Mononuclear cell (primary cell): ENCODE results near the gene CNPY2. TPM values are rescaled to one million over a fixed set of nuclear protein-coding genes. Genes with fewer than 3 reads are reported as not detected.
A peak's percentile ranks its signal among the peaks of the same experiment; 100 is the strongest.
"Not testable (repeated sequence)": the region's sequence is repeated elsewhere in the genome, so short reads cannot be mapped to it uniquely, and the experiment has no call there.

Experiments
- H3K27me3 ChIP-seq: 2 replicates; pipeline ENCODE4 v1.6.0; 2011; ENCODE audit warnings: low read length, control low read depth; ENCODE audit not compliant: insufficient read depth
- H3K4me1 ChIP-seq: 2 replicates; pipeline ENCODE4 v1.5.1; 2011; ENCODE audit warnings: mild to moderate bottlenecking, low read length, control low read depth; ENCODE audit not compliant: insufficient read depth
- H3K4me3 ChIP-seq: 2 replicates; pipeline ENCODE4 v1.5.1; 2011; ENCODE audit warnings: mild to moderate bottlenecking, low read length, moderate library complexity
- H3K9me3 ChIP-seq: 2 replicates; pipeline ENCODE4 v1.5.1; 2011; ENCODE audit warnings: low read depth, mild to moderate bottlenecking, control low read depth, low read length
- total RNA-seq: library from RNA; depleted of rRNA; stranded (reverse); fragments of >200 nt; gene quantifications from one replicate; pipeline ENCODE4 v1.2.3, GENCODE V29; 2012

Gene CNPY2
- total RNA-seq, 1 donor = 22.6 TPM

DNA sequence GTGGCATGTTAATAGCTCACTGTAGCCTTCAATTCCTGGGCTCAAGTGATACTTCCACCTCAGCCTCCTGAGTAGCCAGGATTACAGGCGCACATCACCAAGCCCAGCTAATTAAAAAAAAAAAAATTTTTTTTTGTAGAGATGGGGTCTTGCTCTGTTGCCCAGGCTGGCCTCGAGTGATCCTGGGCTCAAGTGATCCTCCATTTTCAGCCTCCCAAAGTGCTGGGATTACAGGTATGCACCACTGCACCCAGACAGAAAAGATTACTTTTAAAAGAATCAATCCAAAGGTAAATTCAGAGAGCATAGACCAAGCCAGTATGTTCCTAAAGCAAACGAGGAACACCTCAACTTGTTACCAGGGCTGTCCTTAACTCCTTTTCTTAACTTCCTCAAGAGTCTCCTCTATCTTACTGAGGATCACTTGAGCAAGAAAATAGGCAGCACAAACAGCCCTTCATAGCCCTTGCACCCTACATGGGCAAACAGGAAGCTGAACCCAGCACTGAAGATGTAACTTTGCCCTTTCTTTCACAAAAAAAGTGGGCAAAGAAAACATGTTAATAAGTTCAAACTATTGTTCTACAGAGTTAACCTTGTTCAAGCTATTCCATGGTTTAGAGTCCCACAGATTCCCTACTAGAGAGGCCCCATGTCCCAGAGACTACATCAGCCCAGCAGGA is 26.9 kb downstream of the CNPY2 start:
- Histone ChIP-seq H3K9me3 (no peaks in the 10 kb centered on the region), H3K4me3 (no peak overlapping the region), H3K4me1 (peaks cover 13% of the 10 kb centered on the region), H3K27me3 (no peaks in the 10 kb centered on the region)

DNA sequence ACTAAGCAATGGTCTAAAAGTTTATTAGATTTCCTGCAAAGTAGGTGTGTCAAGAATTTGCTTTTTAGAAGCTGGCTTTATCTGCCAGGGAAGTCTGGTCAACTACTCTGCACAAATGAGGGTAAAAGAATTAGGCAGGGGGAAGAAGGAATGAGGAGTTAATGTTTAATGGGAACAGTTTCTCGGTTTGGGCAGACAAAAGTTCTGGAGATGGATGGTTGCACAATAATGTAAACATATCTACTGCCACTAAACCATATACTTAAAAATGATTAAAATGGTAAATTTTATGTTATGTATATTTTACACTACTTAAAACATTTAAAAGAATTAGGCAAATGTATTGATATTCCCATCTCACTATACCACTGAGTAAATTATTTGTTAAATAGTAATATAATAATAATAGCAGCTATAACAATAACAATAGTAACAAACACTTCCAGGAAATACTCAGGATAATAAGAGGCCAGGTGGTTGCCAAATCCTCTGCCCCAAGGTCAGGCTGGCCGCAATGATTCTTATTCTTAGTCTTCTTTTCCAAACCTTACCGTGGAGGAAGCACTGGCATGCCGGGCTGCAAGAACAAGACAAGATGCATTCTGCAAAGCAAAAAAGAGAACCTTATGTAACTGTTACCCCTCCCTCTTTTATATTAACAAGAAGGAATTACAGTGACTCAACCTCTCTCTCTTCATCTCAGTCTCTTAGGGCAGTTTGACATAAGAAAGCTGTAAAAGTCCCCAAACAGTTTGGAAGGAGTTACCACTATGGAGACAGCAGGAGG is 29.6 kb downstream of the CNPY2 start:
- no peaks in the 10 kb centered on the region for H3K9me3 ChIP-seq
- H3K4me1 ChIP-seq = peaks cover 7% of the 10 kb centered on the region
- H3K27me3 ChIP-seq = no peaks in the 10 kb centered on the region
- H3K4me3 ChIP-seq = no peak overlapping the region

DNA sequence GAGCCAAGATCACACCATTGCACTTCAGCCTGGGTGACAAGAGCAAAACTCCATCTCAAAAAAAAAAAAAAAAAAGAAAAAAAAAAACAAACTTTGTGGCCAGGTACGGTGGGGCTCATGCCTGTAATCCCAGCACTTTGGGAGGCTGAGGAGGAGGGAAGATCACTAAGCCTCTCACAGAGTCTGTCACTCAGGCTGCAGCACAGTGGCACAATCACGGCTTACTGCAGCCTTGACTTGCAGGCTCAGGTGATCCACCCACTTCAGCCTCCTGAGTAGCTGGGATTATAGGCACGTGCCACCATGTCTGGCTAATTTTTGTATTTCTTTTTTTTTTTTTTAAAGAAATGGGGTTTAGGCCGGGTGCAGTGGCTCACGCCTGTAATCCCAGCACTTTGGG is 31.5 kb downstream of the CNPY2 start:
- not testable (repeated sequence) for H3K4me1 ChIP-seq, H3K4me3 ChIP-seq, H3K27me3 ChIP-seq, H3K9me3 ChIP-seq

DNA sequence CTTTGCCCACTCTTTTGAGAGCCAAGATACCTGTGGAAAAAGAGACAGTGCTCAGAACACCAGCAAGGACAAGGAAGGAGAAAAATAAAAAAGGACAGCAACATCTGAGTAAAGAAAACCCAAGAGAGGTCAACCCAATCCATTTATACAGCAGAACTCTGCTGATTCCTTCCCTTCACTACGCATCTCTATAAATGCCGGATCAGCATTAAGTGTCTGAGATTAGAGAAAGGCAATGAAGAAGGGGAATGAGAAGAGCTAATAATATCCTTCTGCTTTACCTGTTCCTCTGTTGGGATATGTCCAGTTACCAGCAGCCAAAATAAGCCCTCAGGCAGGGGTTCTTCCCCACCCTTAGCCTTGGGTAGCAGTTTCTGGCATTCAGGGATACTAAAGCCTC is 33.2 kb downstream of the CNPY2 start:
- no peaks in the 10 kb centered on the region for H3K27me3 ChIP-seq
- no peak overlapping the region for H3K4me3 ChIP-seq
- H3K4me1 ChIP-seq = no peaks in the 10 kb centered on the region
- H3K9me3 ChIP-seq = no peaks in the 10 kb centered on the region

DNA sequence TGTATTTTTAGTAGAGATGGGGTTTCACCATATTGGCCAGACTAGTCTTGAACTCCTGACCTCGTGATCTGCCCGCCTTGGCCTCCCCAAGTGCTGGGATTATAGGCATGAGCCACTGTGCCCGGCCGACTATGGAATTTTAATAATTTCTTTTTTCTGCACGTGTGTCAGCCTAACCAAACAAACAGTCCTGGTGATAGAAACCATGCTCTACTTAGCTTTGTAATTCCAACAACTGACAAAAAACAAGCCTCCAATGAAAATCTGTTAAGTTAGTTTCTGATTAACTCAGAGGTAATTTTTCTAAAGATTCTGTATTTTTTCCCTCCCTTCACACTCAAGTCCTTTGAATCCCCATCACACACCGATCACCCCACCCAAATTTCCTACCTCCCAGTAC is 33.8 kb downstream of the CNPY2 start:
- Histone ChIP-seq H3K27me3 (no peaks in the 10 kb centered on the region), H3K4me1 (no peaks in the 10 kb centered on the region), H3K9me3 (no peaks in the 10 kb centered on the region), H3K4me3 (no peak overlapping the region)

DNA sequence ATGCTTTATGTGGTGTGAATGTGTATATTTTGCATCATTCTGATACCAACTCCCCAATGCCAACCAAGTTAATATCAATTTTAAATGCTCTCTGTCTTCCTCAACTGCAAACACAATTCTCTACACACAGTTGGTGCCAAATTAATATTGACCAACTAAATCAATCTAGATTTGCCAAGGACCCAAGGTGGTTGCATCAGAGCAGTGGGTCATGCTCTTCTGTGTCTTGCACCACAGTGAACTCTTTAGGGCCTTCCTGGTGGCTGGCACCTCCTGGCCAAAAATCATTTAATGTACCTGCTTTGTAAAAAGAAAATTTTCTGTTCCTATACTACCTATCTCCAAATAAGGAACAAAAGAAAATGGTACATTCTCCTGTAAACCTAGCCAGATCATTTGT is 34.9 kb downstream of the CNPY2 start:
- Histone ChIP-seq H3K4me3 (no peak overlapping the region), H3K27me3 (no peaks in the 10 kb centered on the region), H3K9me3 (no peaks in the 10 kb centered on the region), H3K4me1 (no peaks in the 10 kb centered on the region)

DNA sequence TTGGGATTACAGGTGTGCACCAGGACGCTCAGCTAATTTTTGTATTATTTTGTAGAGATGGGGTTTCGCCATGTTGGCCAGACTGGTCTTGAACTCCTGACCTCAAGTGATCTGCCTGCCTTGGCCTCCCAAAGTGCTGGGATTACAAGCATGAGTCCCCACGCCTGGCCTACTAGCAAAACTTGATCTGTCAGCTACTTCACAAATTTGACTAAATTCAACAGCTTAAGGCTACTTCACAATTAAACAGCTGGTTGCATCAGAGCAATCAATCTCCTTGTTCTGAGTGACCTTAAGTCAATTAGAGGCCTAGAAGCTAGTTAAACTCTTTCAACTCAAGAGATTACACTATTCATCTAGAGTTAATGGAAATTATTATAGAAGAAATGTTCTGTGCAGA is 36.9 kb downstream of the CNPY2 start:
- no peaks in the 10 kb centered on the region for H3K27me3 ChIP-seq
- H3K9me3 ChIP-seq = no peaks in the 10 kb centered on the region
- no peak overlapping the region for H3K4me3 ChIP-seq
- no peaks in the 10 kb centered on the region for H3K4me1 ChIP-seq

DNA sequence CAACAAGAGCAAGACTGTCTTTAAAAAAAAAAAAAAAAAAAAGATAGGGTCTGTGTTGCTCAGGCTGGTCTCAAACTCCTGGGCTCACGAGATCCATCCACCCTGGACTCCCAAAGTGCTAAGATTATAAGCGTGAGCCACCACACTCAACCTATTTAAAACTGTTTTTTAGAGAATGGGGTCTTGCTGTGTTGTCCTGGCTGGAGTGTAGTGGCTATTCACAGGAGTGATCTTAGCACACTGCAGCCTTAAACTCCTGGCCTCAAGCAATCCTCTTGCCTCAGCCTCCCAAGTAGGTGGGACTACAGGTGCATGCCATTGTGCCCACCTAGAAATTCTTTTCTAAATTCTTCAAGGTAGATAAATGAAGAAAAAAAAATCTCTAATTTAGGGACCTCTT is 41.5 kb downstream of the CNPY2 start:
- Histone ChIP-seq H3K9me3 (no peaks in the 10 kb centered on the region), H3K4me1 (no peaks in the 10 kb centered on the region)

DNA sequence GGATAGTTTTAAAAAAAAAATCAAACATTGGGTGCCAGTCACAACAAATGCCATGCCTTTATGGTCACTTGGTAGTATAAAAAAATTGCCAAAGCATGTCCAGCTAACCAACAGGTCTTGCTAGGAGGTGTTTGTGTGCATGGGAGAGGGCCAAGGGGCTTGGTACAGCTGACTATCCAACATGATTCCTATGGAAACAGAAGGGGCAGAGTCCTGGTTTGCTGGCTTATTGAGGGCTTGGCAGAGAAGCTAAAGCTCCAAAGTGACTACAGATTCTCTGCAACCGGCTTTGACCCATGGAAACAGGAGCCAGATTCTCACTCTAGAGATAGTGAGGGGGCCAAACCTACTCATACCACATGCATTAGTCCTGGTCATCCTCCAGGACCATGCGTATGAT is 43.3 kb downstream of the CNPY2 start:
- not testable (repeated sequence) for H3K4me1 ChIP-seq, H3K4me3 ChIP-seq, H3K9me3 ChIP-seq, H3K27me3 ChIP-seq

More for the DNA sequence above, 41.5 kb downstream of the CNPY2 start:
- no peak overlapping the region for H3K4me3 ChIP-seq
- H3K27me3 ChIP-seq = no peaks in the 10 kb centered on the region

DNA sequence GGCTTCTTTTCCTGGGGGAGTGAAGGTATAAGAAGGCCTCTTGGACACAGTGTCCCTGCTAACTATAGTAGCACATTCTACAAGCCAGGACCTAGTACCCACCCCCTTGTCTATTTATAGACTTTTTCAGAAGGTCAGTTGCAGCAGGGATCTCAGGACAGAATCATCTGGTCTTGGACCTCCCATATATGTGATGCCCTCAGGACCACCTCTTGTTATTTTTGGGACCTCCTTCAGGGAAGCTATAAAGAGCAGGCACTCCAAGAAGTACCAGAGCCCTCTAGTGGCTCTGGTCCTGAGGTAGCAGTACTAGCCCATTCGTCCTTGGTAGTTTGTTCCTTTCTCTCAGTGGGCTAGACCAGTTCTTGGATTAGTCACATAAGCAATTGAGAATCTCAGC is 44.8 kb downstream of the CNPY2 start:
- no peak overlapping the region for H3K4me3 ChIP-seq
- no peaks in the 10 kb centered on the region for H3K27me3 ChIP-seq
- no peaks in the 10 kb centered on the region for H3K9me3 ChIP-seq
- peaks cover 12% of the 10 kb centered on the region for H3K4me1 ChIP-seq

DNA sequence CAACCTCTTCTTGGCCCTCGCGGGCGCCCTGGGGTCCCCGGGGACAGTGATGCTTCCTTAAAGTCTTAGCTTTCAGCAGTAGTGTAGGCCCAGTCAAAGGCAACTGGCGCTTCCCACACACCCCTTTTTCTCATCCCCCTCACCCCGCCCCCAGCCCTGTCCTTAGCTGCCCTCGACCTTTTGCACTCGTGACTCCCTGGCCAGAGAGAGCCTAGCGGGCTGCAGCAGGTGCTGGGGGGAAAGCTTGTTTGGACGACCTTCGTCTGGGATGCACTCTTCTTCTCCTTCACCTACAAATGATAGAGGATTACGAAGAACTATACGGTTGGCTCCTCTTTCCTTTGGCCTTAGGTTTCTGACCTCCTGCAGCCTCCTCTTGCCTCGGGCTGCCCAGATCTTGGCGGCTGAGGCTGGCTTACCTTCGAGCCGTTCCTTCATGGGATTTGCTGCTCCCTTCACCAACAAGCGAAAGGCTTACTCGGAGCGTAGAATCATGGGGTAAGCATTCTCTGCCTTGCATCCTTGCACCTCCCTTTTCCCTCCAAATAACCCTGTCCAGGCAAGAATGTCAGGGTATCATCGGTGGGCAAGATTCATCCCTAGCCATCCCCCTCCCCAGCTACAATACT is 48.2 kb downstream of the CNPY2 start:
- peak overlapping the region; percentile 80 for H3K4me3 ChIP-seq
- no peaks in the 10 kb centered on the region for H3K27me3 ChIP-seq
- peaks cover 15% of the 10 kb centered on the region for H3K4me1 ChIP-seq
- no peaks in the 10 kb centered on the region for H3K9me3 ChIP-seq

DNA sequence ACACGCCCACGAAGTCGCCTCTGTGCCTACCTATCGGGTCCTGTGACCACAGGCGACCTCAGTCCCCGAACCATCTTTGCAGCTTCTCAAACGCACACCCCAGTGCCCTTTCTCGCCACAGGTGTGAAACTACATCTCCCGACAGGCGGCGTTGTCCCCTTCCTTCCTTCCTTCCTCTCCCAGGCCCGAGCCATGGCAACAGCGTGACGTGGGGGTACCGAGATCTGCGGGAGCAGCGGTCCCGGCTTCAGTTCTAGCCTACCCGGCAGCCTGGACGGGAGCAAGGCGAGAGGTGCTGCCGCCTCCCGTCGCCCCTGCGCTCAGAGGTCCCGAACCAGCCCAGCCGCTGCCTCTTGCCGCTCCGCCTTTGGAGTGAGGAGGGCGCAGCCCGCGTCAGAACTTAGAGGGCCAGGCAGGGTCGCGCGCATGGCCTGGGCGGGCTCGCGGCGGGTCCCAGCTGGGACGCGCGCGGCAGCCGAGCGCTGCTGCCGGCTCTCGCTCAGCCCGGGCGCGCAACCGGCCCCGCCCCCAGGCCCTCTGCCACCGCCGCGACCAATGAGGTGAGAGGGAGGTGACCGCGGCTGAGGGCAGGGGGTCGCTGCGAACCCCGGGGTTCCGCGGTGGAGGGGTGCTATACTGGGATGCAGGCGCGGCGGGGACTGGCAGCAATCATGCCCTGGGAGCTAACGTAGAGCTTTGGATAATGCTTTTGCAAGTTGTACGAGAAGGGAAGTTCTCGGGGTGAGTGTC is 48.9 kb downstream of the CNPY2 start, which contains the start of gene COQ10A:
COQ10A (plus strand) TSS at position 250 of the 750 bp plus-strand sequence; CDS start at position 427, 177 bp downstream.
- no peaks in the 10 kb centered on the region for H3K27me3 ChIP-seq
- peak within 1 kb of the TSS; percentile 80 for H3K4me3 ChIP-seq
- peaks cover 15% of the 10 kb centered on the region for H3K4me1 ChIP-seq
- H3K9me3 ChIP-seq = no peaks in the 10 kb centered on the region

DNA sequence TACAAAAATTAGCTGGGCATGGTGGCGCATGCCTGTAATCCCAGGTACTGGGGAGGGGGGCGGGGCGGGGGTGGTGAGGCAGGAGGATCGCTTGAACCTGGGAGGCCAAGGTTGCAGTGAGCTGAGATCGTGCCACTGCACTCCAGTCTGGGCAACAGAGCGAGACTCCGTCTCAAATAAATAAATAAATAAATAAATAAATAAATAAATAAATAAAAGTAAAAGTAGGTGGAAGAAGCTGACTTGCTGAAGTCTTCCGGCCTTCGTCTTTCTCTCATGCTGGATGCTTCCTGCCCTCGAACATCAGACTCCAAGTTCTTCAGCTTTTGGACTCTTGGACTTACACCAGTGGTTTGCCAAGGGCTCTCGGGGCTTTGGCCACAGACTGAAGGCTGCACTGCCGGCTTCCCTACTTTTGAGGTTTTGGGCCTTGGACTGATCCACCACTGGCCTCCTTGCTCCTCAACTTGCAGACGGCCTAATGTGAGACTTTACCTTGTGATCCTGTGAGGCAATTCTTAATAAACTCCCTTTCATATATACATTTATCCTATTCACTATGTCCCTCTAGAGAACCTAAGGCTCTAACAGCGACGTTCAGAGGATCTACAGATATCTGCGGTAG is 49.6 kb downstream of the CNPY2 start:
- Histone ChIP-seq H3K4me1 (peaks cover 15% of the 10 kb centered on the region), H3K4me3 (peak overlapping the region; percentile 80)

DNA sequence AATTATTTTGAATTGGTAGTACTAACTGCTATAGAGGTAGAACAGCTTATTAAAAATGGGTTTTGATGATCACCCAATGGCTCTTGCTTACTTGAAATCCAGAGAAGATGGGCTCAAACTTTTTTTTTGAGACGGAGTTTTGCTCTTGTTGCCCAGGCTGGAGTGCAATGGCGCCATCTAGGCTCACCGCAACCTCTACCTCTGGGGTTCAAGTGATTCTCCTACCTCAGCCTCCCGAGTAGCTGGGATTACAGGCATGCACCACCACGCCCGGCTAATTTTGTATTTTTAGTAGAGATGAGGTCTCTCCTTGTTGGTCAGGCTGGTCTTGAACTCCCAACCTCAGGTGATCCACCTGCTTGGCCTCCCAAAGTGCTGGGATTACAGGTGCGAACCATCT is 52.8 kb downstream of the CNPY2 start:
- H3K27me3 ChIP-seq, H3K9me3 ChIP-seq, H3K4me3 ChIP-seq: not testable (repeated sequence)
- peaks cover 25% of the 10 kb centered on the region for H3K4me1 ChIP-seq

More for the DNA sequence above, 49.6 kb downstream of the CNPY2 start:
- H3K27me3 ChIP-seq, H3K9me3 ChIP-seq: not testable (repeated sequence)
